Measurements from ENCODE around the gene BMAL1.

GRCh38 chr11:13415201-13415600 is 137.6 kb downstream of the BMAL1 start:
- TF ChIP-seq POLR2A (IDR thresholded peaks at IDR 0.05) (no peak), CTCF (IDR thresholded peaks at IDR 0.05) (no peak)

Data from Peyer's patch (tissue), 4 donors.